Ovary (tissue), 3 donors: Measurements from ENCODE around the gene GDF2.

Experiments
- CTCF ChIP-seq, 3 donors: fragments of 450-650 bp in 2 of 3; fragments of 200-600 bp in 1 of 3; IDR thresholded peaks; one replicate each; pipeline versions ENCODE4 v1.5.1 to v1.8.0; 2016 to 2022; ENCODE audit warnings: antibody characterized with exemption in 3 of 3, mild to moderate bottlenecking in 1 of 3
- EP300 ChIP-seq: sonication (generic); formaldehyde crosslinking; IDR thresholded peaks from one replicate; pipeline ENCODE4 v1.6.1; 2017; ENCODE audit warnings: antibody characterized with exemption
- POLR2A ChIP-seq: fragments of 450-650 bp; IDR thresholded peaks from one replicate; pipeline ENCODE4 v1.6.1; 2017; ENCODE audit warnings: antibody characterized with exemption, mild to moderate bottlenecking, moderate library complexity
- donor health status: DM: no; HTN: no; CAD: no.

GRCh38 chr10:47303866-47304265, 18.4 kb upstream of the GDF2 start:
- no peak for TF ChIP-seq CTCF (IDR thresholded peaks at IDR 0.05)
- TF ChIP-seq POLR2A, result no peak
- no peak for TF ChIP-seq EP300
